ENCODE data around the gene TMEM50B.
"Not testable (repeated sequence)": the region's sequence is repeated elsewhere in the genome, so short reads cannot be mapped to it uniquely, and the experiment has no call there.

Gene TMEM50B

GRCh38 chr21:33478182-33478581, 1.6 kb downstream of the TMEM50B start:
- DNase-seq (ENCODE audit: low read depth in 2 of 2) = no peak

GRCh38 chr21:33477066-33477465, 2.7 kb downstream of the TMEM50B start:
- no peak for DNase-seq (ENCODE audit: low read depth in 2 of 2)

GRCh38 chr21:33473344-33473743, 6.4 kb downstream of the TMEM50B start:
- no peak for DNase-seq (ENCODE audit: low read depth in 2 of 2)

- no peak for DNase-seq (ENCODE audit: low read depth in 2 of 2)
These were observed 9.1 kb downstream of the TMEM50B start for GRCh38 chr21:33470701-33471100.

- DNase-seq (ENCODE audit: low read depth in 2 of 2) = not testable (repeated sequence)
These were observed 10.6 kb downstream of the TMEM50B start for GRCh38 chr21:33469183-33469582.

GRCh38 chr21:33461538-33462250, 18.1 kb downstream of the TMEM50B start:
- no peak for DNase-seq (ENCODE audit: low read depth in 2 of 2)

GRCh38 chr21:33458861-33459260, 20.9 kb downstream of the TMEM50B start:
- no peak for DNase-seq (ENCODE audit: low read depth in 2 of 2)

GRCh38 chr21:33455686-33456446, 23.9 kb downstream of the TMEM50B start:
- DNase-seq (ENCODE audit: low read depth in 2 of 2) = no peak

- no peak for DNase-seq (ENCODE audit: low read depth in 2 of 2)
These were observed 27.4 kb downstream of the TMEM50B start for GRCh38 chr21:33452362-33452761.

- no peak for DNase-seq (ENCODE audit: low read depth in 2 of 2)
These were observed 28.1 kb downstream of the TMEM50B start for GRCh38 chr21:33451634-33452071.

- DNase-seq (ENCODE audit: low read depth in 2 of 2) = no peak
These were observed 30.2 kb downstream of the TMEM50B start for GRCh38 chr21:33449616-33450015.

GRCh38 chr21:33446620-33447019, 33.2 kb downstream of the TMEM50B start:
- not testable (repeated sequence) for DNase-seq (ENCODE audit: low read depth in 2 of 2)

- DNase-seq (ENCODE audit: low read depth in 2 of 2) = no peak
These were observed 35.3 kb downstream of the TMEM50B start for GRCh38 chr21:33444499-33444898.

- DNase-seq (ENCODE audit: low read depth in 2 of 2) = no peak
These were observed 36.6 kb downstream of the TMEM50B start for GRCh38 chr21:33443194-33443593.

GRCh38 chr21:33441489-33442477, 38.0 kb downstream of the TMEM50B start:
- DNase-seq (ENCODE audit: low read depth in 2 of 2) = no peak

GRCh38 chr21:33437140-33437539, 42.6 kb downstream of the TMEM50B start:
- no peak for DNase-seq (ENCODE audit: low read depth in 2 of 2)

GRCh38 chr21:33434770-33435360, 44.9 kb downstream of the TMEM50B start:
- DNase-seq (ENCODE audit: low read depth in 2 of 2) = no peak

GRCh38 chr21:33433425-33434114, 46.2 kb downstream of the TMEM50B start:
- DNase-seq (ENCODE audit: low read depth in 2 of 2) = no peak

- no peak for DNase-seq (ENCODE audit: low read depth in 2 of 2)
These were observed 46.8 kb downstream of the TMEM50B start for GRCh38 chr21:33433001-33433400.

- no peak for DNase-seq (ENCODE audit: low read depth in 2 of 2)
These were observed 47.3 kb downstream of the TMEM50B start for GRCh38 chr21:33432496-33432895.

GRCh38 chr21:33430858-33431257, 48.9 kb downstream of the TMEM50B start:
- DNase-seq (ENCODE audit: low read depth in 2 of 2) = no peak

Data from stimulated activated CD4-positive, alpha-beta T cell treated with anti-CD3 and anti-CD28 coated beads, Interleukin-12 subunit alpha, Interleukin-12 subunit beta, amount 100 ng/mL, for 24 hours (primary cell).